Peyer's patch (tissue), 4 donors: Measurements from ENCODE around the gene STIMATE.

ENCODE experiments used
- POLR2A ChIP-seq, 2 donors: fragments of 450-650 bp; IDR thresholded peaks; one replicate each; pipeline ENCODE4 v1.5.1; 2017; ENCODE audit warnings: antibody characterized with exemption in 2 of 2, mild to moderate bottlenecking in 2 of 2, moderate library complexity in 2 of 2
- TF ChIP-seq, protein P1 (sequence below), 6 experiments: fragments of 450-650 bp in 4 of 6; fragments of 200-600 bp in 2 of 6; sonication (generic) in 1 of 6; IDR thresholded peaks; one replicate each; pipeline ENCODE4 v1.5.1; 2017 to 2019; ENCODE audit warnings: antibody characterized with exemption in 6 of 6, mild to moderate bottlenecking in 3 of 6, moderate library complexity in 1 of 6

DNA sequence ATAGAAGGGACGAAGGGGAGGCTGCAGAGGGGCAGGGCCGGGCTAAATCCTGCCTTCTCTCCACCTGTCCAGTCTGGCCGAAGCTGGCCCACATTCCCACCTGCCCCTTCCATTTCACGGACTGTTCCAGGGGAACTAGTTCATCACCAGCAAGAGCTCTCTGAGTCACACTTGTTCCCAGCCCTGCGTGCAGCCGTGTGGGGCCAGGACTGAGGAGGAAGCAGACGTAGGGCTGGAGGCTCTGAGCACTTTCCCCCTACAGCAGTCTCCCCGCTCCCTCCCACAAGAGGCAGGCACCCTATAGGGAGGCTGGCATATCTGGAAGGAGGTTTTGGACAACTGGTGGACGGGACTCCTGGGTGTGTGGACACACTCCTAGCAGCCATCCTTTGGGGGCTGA, 69.9 kb downstream of the STIMATE start:
- TF ChIP-seq, protein P1, sequence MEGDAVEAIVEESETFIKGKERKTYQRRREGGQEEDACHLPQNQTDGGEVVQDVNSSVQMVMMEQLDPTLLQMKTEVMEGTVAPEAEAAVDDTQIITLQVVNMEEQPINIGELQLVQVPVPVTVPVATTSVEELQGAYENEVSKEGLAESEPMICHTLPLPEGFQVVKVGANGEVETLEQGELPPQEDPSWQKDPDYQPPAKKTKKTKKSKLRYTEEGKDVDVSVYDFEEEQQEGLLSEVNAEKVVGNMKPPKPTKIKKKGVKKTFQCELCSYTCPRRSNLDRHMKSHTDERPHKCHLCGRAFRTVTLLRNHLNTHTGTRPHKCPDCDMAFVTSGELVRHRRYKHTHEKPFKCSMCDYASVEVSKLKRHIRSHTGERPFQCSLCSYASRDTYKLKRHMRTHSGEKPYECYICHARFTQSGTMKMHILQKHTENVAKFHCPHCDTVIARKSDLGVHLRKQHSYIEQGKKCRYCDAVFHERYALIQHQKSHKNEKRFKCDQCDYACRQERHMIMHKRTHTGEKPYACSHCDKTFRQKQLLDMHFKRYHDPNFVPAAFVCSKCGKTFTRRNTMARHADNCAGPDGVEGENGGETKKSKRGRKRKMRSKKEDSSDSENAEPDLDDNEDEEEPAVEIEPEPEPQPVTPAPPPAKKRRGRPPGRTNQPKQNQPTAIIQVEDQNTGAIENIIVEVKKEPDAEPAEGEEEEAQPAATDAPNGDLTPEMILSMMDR (IDR thresholded peaks at IDR 0.05): no peak
- TF ChIP-seq POLR2A (IDR thresholded peaks at IDR 0.05): no peak
